HL-60 (cell line): ENCODE measurements around the gene DNAAF5.

Experiments
- POLR2AphosphoS5 ChIP-seq: IDR thresholded peaks from 2 replicates; pipeline ENCODE4 v1.6.1; 2012; ENCODE audit warnings: low read depth
- TF ChIP-seq, protein P1 (sequence below): IDR thresholded peaks from one replicate; pipeline ENCODE4 v1.5.1; 2011; ENCODE audit warnings: low read length, control low read depth, inconsistent platforms; ENCODE audit not compliant: insufficient read depth
- TF ChIP-seq, protein P2 (sequence below): IDR thresholded peaks from 2 replicates; pipeline ENCODE4 v1.6.1; 2012; ENCODE audit warnings: low read depth; ENCODE audit not compliant: insufficient replicate concordance

DNA sequence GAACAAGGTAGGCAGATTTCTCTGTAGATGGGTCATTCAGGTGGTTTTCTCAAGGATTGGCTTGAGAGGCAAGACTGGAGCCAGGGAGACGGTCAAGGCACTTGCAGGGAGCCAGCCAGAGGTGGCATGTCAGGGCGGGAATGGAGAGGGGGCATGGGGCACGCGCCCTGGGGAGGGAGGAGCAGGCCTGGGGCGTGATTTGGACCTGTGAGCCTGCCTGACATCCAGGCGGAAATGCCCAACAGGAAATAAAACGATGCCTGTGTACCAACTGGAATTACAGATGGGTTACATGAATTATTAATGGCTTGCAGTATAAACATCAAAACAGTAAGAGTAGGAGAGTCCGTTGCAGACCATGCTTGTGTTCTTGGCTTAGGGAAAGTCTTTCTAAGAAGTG lies 97.2 kb downstream of the DNAAF5 start:
- TF ChIP-seq, protein P1, sequence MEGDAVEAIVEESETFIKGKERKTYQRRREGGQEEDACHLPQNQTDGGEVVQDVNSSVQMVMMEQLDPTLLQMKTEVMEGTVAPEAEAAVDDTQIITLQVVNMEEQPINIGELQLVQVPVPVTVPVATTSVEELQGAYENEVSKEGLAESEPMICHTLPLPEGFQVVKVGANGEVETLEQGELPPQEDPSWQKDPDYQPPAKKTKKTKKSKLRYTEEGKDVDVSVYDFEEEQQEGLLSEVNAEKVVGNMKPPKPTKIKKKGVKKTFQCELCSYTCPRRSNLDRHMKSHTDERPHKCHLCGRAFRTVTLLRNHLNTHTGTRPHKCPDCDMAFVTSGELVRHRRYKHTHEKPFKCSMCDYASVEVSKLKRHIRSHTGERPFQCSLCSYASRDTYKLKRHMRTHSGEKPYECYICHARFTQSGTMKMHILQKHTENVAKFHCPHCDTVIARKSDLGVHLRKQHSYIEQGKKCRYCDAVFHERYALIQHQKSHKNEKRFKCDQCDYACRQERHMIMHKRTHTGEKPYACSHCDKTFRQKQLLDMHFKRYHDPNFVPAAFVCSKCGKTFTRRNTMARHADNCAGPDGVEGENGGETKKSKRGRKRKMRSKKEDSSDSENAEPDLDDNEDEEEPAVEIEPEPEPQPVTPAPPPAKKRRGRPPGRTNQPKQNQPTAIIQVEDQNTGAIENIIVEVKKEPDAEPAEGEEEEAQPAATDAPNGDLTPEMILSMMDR: no peak
- TF ChIP-seq, protein P2, sequence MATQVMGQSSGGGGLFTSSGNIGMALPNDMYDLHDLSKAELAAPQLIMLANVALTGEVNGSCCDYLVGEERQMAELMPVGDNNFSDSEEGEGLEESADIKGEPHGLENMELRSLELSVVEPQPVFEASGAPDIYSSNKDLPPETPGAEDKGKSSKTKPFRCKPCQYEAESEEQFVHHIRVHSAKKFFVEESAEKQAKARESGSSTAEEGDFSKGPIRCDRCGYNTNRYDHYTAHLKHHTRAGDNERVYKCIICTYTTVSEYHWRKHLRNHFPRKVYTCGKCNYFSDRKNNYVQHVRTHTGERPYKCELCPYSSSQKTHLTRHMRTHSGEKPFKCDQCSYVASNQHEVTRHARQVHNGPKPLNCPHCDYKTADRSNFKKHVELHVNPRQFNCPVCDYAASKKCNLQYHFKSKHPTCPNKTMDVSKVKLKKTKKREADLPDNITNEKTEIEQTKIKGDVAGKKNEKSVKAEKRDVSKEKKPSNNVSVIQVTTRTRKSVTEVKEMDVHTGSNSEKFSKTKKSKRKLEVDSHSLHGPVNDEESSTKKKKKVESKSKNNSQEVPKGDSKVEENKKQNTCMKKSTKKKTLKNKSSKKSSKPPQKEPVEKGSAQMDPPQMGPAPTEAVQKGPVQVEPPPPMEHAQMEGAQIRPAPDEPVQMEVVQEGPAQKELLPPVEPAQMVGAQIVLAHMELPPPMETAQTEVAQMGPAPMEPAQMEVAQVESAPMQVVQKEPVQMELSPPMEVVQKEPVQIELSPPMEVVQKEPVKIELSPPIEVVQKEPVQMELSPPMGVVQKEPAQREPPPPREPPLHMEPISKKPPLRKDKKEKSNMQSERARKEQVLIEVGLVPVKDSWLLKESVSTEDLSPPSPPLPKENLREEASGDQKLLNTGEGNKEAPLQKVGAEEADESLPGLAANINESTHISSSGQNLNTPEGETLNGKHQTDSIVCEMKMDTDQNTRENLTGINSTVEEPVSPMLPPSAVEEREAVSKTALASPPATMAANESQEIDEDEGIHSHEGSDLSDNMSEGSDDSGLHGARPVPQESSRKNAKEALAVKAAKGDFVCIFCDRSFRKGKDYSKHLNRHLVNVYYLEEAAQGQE: no peak
- no peak for TF ChIP-seq POLR2AphosphoS5
